Activated effector memory CD4-positive, alpha-beta T cell treated with anti-CD3 and anti-CD28 coated beads, Interleukin-2, amount 50 U/mL, for 16 hours (primary cell): Measurements from ENCODE around the gene DCK.
"Not testable (repeated sequence)": the region's sequence is repeated elsewhere in the genome, so short reads cannot be mapped to it uniquely, and the experiment has no call there.

Source experiments
- DNase-seq: peaks from one replicate; pipeline ENCODE4 v3.0.0-alpha.2; 2020

The DCK gene

GRCh38 chr4:70993181-70994068 lies at the start of gene DCK:
Gene DCK, plus strand, starts transcription at chr4:70993649. Its CDS starts 187 bp downstream, at chr4:70993836.
- DNase-seq: peak; percentile 95

GRCh38 chr4:70945046-70945445 lies 48.4 kb upstream of the DCK start:
- DNase-seq: no peak

- DNase-seq: no peak
These were observed 47.9 kb upstream of the DCK start for GRCh38 chr4:70945452-70946055.

GRCh38 chr4:70946939-70947338 lies 46.5 kb upstream of the DCK start:
- DNase-seq: no peak

- DNase-seq: no peak
These were observed 44.7 kb upstream of the DCK start for GRCh38 chr4:70948665-70949260.

DNA sequence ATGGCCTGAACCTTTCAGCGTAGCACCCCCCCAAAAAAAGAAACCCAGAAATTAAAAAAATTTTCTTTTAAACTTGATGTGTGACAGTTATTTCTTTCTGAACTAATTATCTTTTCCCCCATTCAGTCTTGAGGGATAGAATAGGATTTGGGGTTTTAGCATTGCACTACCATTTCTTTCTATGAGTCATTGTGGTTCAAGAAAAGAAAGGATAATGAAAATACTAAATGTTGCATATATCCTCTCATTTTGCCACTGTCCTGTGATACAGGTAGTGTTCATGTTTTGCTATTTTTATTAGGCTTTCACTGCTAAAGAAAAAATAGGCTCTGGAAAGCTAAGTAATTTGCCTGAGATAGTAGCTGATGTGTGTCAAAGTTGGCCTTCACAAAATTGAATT lies 39.4 kb upstream of the DCK start:
- DNase-seq: no peak

- no peak for DNase-seq
These were observed 36.8 kb upstream of the DCK start for GRCh38 chr4:70956549-70957210.

GRCh38 chr4:70958681-70959080 lies 34.8 kb upstream of the DCK start:
- DNase-seq: no peak

DNA sequence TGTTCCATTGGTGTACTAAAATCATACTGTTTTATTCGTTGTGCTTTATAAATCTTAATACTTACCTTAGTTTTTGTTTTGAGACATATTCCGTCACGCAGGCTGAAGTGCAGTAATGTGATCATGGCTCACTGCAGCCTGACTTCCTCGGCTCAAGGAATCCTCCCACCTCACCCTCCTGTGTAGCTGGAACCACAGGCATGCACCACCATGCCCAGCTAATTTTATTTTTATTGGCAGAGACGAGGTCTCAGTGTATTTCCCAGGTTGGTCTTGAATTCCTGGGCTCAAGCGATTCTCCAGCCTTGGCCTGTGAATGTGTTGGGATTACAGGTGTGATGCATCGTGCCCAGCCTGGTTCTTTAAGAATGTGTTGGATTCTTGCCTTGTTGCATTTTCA lies 24.4 kb upstream of the DCK start:
- DNase-seq: no peak

GRCh38 chr4:70976252-70976651 lies 17.2 kb upstream of the DCK start:
- no peak for DNase-seq

DNA sequence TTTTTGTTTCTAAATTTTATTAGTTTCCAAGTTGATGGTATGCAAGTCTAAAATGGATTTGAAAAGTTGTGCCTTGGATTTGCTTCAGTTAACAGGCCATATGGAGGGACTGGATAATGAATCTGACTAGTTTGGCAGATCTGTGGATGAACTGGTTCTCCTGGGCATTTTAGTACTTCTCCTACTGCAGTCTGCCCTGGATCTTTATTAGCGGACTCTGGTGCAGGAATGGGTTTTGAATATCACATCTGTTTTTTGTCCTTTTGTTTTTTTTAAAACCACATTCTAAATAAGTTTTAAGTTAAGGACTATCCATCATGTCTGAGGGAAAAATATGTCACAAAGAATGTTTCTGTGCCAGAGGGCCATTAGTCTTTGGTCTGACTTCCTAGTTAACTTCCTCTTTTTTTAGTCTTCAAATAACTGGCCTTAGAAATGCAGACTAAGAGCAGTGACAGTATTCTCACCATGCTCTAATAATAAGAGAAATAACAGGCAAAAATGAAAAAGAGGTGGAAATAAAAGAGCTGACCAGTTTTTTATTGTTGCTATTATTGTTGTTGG lies 13.9 kb upstream of the DCK start:
- DNase-seq: no peak

GRCh38 chr4:70980196-70980595 lies 13.3 kb upstream of the DCK start:
- DNase-seq: no peak

GRCh38 chr4:70984106-70984505 lies 9.3 kb upstream of the DCK start:
- DNase-seq: no peak

GRCh38 chr4:70984589-70984988 lies 8.9 kb upstream of the DCK start:
- DNase-seq: no peak

DNA sequence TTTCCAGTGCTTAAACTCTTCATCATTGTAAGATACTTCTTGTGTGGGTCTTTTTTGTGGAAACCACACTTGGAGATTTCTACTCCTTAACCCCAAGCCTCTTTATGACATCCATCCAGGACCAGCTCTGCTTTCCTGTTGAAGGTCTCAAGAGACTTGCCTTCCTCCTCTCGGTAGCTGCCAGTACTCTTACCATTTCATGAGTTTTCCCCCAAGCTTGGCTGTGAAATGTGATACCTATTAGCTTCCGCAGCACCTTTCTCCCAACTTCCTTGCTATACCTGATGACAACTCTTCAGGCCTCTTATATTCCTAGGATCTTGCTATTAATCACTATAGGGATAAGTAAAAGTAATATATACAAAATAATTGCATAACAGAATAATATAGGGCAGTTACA lies 1.9 kb upstream of the DCK start:
- DNase-seq: no peak

- DNase-seq: peak; percentile 56
These were observed 1.0 kb upstream of the DCK start for GRCh38 chr4:70992391-70992881.

DNA sequence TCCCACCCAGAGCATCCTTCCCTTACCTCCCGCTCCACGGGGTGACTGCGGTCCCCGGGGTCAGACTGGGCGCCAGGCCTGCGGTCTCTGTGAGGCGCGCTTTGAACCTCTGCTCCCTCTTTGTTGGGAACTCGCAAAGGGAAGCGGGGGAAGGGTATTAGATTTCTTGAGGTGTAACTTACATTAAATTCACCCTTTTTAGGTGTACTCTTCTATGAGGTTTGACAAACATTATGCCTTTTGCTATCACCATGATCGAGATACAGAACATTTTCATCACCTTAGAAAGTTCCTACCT lies 569 bp downstream of the DCK start:
- DNase-seq: no peak

DNA sequence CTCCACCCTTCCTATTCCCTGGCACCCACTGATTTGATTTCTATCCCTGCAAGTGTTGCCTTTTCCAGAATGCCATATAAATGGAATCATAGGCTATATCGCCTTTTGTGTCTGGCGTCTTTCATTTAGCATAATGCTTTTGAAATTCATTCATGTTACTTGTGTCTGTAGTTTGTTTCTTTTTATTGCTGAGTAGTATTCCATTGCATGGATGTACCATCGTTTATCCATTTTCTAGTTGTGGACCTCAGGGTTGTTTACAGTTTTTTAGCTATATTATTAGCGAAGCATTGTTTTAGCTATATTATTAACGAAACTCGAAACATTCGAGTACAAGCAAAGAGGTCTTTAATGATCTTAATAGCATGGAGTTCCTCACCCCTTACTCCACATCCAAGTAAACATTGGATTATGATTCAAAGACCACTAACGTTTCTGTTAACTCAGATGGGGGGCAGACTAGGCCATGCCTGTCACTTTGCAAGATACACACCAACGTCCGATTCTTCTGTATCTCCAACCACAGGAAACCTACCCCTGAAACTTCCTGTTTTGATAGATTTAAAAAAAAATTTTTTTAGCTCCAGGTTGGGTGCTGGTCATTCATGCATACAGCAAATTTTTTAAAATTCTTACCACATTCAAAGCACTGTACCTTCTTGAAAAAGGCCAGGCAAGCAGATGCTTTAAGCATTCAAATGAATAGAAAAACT lies 1.1 kb downstream of the DCK start:
- no peak for DNase-seq

DNA sequence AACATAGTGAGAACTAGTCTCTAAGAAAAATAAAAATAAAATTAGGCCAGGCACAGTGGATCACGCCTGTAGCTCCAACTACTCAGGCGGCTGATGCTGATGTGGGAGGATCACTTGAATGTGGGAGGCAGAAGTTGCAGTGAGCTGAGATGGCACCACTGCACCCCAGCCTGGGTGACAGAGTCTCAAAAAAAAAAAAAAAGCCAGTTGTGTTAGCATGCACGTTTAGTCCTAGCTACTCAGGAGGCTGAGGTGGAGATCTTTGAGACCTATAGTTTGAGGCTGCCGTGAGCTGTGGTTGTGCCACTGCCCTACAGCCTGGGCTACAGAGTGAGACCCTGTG lies 2.5 kb downstream of the DCK start:
- peak; percentile 66 for DNase-seq

DNA sequence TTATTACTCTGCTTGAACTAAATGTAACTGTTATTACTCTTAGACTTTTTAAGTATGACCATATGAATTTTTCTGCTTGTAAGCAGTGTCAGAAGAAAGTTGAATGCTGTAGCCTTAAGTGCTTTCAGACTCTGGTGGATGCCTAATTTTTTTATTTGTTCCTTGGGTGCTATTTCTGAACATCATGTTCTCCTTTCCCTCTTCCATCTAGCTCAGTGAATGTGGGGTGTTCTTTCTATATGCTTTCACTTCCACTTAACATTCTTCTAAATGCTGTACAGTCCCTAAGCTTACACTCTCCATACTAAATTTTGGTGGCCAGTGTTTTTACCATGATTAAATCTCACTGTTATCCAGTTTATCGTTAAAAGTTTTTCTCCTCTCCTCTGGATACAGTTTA lies 3.6 kb downstream of the DCK start:
- no peak for DNase-seq

- DNase-seq: no peak
These were observed 4.1 kb downstream of the DCK start for GRCh38 chr4:70997546-70997945.

DNA sequence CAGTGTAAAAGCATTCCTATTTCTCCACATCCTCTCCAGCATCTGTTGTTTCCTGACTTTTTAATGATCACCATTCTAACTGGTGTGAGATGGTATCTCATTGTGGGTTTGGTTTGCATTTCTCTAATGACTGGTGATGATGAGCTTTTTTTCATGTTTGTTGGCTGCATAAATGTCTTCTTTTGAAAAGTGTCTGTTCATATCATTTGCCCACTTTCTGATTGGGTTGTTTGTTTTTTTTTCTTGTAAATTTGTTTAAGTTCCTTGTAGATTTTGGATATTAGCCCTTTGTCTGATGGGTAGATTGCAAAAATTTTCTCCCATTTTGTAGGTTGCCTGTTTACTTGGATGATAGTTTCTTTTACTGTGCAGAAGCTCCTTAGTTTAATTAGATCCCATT lies 6.2 kb downstream of the DCK start:
- DNase-seq: not testable (repeated sequence)

- not testable (repeated sequence) for DNase-seq
These were observed 7.9 kb downstream of the DCK start for GRCh38 chr4:71001363-71001762.
